Left ventricle myocardium inferior (tissue), 1 donor: ENCODE results near the gene ATP11A. TPM values are rescaled to one million over a fixed set of nuclear protein-coding genes. Genes with fewer than 3 reads are reported as not detected.

Experiments used
- DNase-seq: peaks from one replicate; pipeline ENCODE4 v3.0.0-alpha.2; 2020
- H3K27ac ChIP-seq: fragments of 200-600 bp; replicated peaks from 2 replicates; pipeline ENCODE4 v1.8.0; 2021
- H3K27me3 ChIP-seq: fragments of 200-600 bp; 2 replicates; pipeline ENCODE4 v1.8.0; 2021; ENCODE audit warnings: low read depth
- H3K36me3 ChIP-seq: fragments of 200-600 bp; 2 replicates; pipeline ENCODE4 v1.8.0; 2021
- H3K4me1 ChIP-seq: fragments of 200-600 bp; 2 replicates; pipeline ENCODE4 v1.8.0; 2021
- H3K4me3 ChIP-seq: fragments of 200-600 bp; 2 replicates; pipeline ENCODE4 v1.8.0; 2021; ENCODE audit warnings: mild to moderate bottlenecking, moderate library complexity
- H3K9me3 ChIP-seq: fragments of 200-600 bp; replicated peaks from 2 replicates; pipeline ENCODE4 v1.8.0; 2021
- intact Hi-C: fragments of 100-400 bp; cut with micrococcal nuclease; formaldehyde crosslinking; loops from one replicate; pipeline ENCODE4 v1.11.0; 2022
- total RNA-seq: library from RNA; stranded (reverse); fragmentation: NEBNext Ultra II Directional; extraction: Animal tissue kit (Norgen Biotek cat#: 25700); gene quantifications from one replicate; pipeline ENCODE4 v1.2.1, GENCODE V29; 2021
- TF ChIP-seq, protein P1 (sequence below): fragments of 200-600 bp; IDR thresholded peaks from 2 replicates; pipeline ENCODE4 v1.8.0; 2021; ENCODE audit warnings: antibody characterized with exemption, mild to moderate bottlenecking, borderline replicate concordance
- donor health status: DM: no; HTN: yes; CAD: no; lungs with severe emphysema.

The ATP11A gene
- total RNA-seq, 1 donor from 2014 or later, result 106 TPM

DNA sequence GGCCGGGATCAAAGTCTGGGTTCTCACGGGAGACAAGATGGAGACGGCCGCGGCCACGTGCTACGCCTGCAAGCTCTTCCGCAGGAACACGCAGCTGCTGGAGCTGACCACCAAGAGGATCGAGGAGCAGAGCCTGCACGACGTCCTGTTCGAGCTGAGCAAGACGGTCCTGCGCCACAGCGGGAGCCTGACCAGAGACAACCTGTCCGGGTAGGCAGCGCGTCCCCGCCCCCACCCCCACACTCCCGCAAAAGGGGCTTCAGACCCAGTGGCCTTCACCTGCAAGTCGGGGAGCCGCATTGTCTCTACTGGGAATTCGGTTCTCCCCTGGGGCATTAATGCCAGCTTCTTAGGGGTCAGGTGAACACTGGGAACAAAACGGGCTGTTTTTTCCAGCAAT is 164.5 kb downstream of the ATP11A start:
- peaks cover 99% of the 10 kb centered on the region for H3K36me3 ChIP-seq
- no peak overlapping the region for H3K4me3 ChIP-seq
- no peaks in the 10 kb centered on the region for H3K9me3 ChIP-seq
- intact Hi-C loops, result no loop called here
- DNase-seq, result no peak
- no peak overlapping the region for H3K27ac ChIP-seq
- TF ChIP-seq, protein P1, sequence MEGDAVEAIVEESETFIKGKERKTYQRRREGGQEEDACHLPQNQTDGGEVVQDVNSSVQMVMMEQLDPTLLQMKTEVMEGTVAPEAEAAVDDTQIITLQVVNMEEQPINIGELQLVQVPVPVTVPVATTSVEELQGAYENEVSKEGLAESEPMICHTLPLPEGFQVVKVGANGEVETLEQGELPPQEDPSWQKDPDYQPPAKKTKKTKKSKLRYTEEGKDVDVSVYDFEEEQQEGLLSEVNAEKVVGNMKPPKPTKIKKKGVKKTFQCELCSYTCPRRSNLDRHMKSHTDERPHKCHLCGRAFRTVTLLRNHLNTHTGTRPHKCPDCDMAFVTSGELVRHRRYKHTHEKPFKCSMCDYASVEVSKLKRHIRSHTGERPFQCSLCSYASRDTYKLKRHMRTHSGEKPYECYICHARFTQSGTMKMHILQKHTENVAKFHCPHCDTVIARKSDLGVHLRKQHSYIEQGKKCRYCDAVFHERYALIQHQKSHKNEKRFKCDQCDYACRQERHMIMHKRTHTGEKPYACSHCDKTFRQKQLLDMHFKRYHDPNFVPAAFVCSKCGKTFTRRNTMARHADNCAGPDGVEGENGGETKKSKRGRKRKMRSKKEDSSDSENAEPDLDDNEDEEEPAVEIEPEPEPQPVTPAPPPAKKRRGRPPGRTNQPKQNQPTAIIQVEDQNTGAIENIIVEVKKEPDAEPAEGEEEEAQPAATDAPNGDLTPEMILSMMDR, result no peak
- no peaks in the 10 kb centered on the region for H3K4me1 ChIP-seq
- no peaks in the 10 kb centered on the region for H3K27me3 ChIP-seq

DNA sequence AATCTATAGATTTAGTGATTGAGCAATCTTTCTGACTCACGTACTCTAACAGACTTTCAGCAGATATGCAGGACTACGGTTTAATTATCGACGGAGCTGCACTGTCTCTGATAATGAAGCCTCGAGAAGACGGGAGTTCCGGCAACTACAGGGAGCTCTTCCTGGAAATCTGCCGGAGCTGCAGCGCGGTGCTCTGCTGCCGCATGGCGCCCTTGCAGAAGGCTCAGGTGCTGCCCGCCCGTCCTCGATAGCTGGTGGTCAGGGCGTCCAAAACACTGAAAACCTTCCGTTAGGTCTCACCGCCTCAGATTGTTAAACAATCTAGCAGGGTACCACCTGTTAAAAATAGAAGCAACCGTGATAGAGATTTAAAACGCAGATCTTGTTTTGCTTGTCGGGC is 166.0 kb downstream of the ATP11A start:
- no peaks in the 10 kb centered on the region for H3K27me3 ChIP-seq
- no peak for DNase-seq
- H3K9me3 ChIP-seq, result no peaks in the 10 kb centered on the region
- no peak overlapping the region for H3K4me3 ChIP-seq
- H3K4me1 ChIP-seq, result peaks cover 9% of the 10 kb centered on the region
- TF ChIP-seq, protein P1, result no peak
- intact Hi-C loops, result no loop called here
- H3K27ac ChIP-seq, result no peak overlapping the region
- H3K36me3 ChIP-seq, result peaks cover 98% of the 10 kb centered on the region

DNA sequence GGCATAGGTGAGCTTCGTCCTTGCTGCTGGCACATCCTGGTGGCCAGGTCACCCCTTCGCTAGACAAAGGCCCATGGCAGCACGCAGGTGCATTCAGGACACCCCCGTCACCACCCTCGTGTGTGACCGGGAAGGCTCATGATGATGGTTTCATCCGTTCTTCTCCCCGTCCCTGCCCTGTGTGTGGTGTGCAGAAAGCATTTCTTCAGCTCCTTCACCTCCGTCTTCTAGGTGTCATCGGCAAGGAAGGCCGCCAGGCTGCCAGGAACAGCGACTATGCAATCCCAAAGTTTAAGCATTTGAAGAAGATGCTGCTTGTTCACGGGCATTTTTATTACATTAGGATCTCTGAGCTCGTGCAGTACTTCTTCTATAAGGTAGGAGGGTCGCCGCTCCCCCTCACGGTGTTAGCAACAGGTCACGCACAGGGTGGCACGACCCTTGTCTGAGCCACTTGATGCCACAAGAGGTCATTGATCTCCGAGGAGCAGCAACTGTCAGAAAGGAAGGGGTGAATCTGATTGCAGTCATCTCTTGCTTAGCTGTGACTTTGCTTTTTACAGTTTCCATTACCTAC is 168.2 kb downstream of the ATP11A start:
- Histone ChIP-seq H3K4me1 (peaks cover 9% of the 10 kb centered on the region), H3K4me3 (no peak overlapping the region), H3K36me3 (peaks cover 94% of the 10 kb centered on the region), H3K9me3 (no peaks in the 10 kb centered on the region), H3K27ac (no peak overlapping the region), H3K27me3 (no peaks in the 10 kb centered on the region)
- DNase-seq, result no peak
- TF ChIP-seq, protein P1, result no peak
- intact Hi-C loops, result no loop called here

DNA sequence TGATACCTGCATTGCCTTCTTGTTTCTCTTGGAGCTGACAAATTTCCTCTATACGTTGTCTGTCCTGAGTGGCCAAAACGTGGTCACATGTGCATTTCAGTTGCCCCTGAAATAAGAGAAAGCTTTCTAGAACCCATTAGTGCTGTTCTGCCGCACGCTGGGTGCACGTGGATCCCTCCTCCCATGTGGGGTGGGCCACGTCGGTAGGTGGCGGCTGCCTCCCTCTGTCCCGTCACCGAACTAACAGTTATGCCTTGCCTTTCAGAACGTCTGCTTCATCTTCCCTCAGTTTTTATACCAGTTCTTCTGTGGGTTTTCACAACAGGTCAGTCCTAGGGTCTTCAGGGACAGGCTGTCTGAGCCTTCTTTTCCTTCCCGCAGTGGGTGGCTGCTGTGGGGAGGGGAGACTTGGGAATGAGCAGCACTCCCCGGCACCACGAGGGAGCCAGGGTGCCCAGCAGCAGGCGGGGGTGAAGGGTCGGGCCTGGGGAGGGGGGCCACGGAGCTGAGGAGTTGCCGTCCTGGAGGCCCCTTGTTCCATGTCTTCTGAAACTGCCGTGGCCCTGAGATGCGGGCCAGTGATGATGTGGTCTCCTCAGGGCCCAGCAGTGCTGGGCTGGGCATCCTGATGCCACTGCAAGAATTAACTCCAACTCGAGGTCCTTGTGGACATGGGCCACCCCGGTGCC is 169.4 kb downstream of the ATP11A start:
- intact Hi-C loops, result no loop called here
- Histone ChIP-seq H3K9me3 (no peaks in the 10 kb centered on the region), H3K4me3 (no peak overlapping the region), H3K36me3 (peaks cover 82% of the 10 kb centered on the region), H3K4me1 (peaks cover 9% of the 10 kb centered on the region), H3K27ac (no peak overlapping the region), H3K27me3 (no peaks in the 10 kb centered on the region)
- no peak for DNase-seq
- TF ChIP-seq, protein P1, result no peak

DNA sequence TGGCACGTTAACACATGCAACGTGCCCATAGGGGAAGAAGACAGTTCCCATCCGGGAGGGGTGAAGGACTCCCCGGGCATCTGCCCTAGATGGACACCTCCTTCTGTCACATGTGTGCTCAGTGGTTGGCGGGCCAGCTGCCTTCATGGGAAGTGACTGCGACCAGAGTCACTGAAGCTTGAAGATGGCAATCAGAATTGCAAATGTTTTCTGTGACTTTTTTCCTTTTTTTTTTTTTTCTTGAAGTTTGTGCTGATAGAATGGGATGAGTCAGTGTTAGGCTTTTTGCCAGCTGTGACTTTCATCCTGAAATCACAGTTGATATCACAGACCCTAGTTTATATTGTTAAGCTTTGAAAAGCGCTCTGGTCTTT is 170.0 kb downstream of the ATP11A start:
- peaks cover 9% of the 10 kb centered on the region for H3K4me1 ChIP-seq
- no peak overlapping the region for H3K4me3 ChIP-seq
- intact Hi-C loops, result no loop called here
- H3K27ac ChIP-seq, result no peak overlapping the region
- H3K9me3 ChIP-seq, result no peaks in the 10 kb centered on the region
- TF ChIP-seq, protein P1, result no peak
- no peaks in the 10 kb centered on the region for H3K27me3 ChIP-seq
- no peak for DNase-seq
- peaks cover 76% of the 10 kb centered on the region for H3K36me3 ChIP-seq
